ENCODE measurements around the gene OSBPL6. TPM values are rescaled to one million over a fixed set of nuclear protein-coding genes. Genes with fewer than 3 reads are reported as not detected.

The OSBPL6 gene
- polyA plus RNA-seq, 1 donor (not counting 4 experiments of a cell fraction or from before 2014, with no cell fraction given) = 11.6 TPM

GRCh38 chr2:178429336-178429735 lies 235.0 kb downstream of the OSBPL6 start:
- no peaks in the 10 kb centered on the region for H3K4me1 ChIP-seq (ENCODE audit: control insufficient read depth, extremely low read depth, insufficient read depth, low read length)
- no peaks in the 10 kb centered on the region for H4K20me1 ChIP-seq (ENCODE audit: control insufficient read depth, extremely low read depth, insufficient read depth, low read length)
- H3K9me3 ChIP-seq (ENCODE audit: control insufficient read depth, low read depth, low read length) = no peaks in the 10 kb centered on the region
- H2AFZ ChIP-seq (ENCODE audit: control insufficient read depth, low read length) = no peak overlapping the region
- H3K79me2 ChIP-seq (ENCODE audit: control insufficient read depth, insufficient read depth, low read length) = peaks cover 3% of the 10 kb centered on the region
- dilution Hi-C loops (cut with MboI; ENCODE audit: extremely low pct_ligation_motif_present, low sequenced_read_pairs) = no loop called here
- DNase-seq (ENCODE audit: low read depth, low spot score) (no peak), FAIRE-seq (no peak)
- H3K36me3 ChIP-seq (ENCODE audit: control insufficient read depth in 2 of 2, extremely low read depth in 1 of 2, insufficient read depth in 2 of 2, low read length in 2 of 2) = peaks cover 14 to 27% of the 10 kb centered on the region in 2 experiments
- H3K4me3 ChIP-seq (ENCODE audit: control insufficient read depth in 2 of 3, extremely low read depth in 1 of 3, insufficient read depth in 2 of 3, low read depth in 1 of 3, low read length in 3 of 3) = no peak overlapping the region
- H3K27me3 ChIP-seq (ENCODE audit: control insufficient read depth, extremely low read depth, insufficient read depth, low read length) = no peaks in the 10 kb centered on the region
- peaks cover 2% of the 10 kb centered on the region for H3K9me1 ChIP-seq (ENCODE audit: control insufficient read depth, extremely low read depth, insufficient read depth, low read length)
- no peak overlapping the region for H3K9ac ChIP-seq (ENCODE audit: control insufficient read depth, extremely low read depth, insufficient read depth, low read length)
- H3K27ac ChIP-seq (ENCODE audit: control insufficient read depth, insufficient read depth, low read length) = no peak overlapping the region
- TF ChIP-seq CTCF (optimal IDR thresholded peaks at IDR 0.05 in 1 of 3, IDR thresholded peaks at IDR 0.05 in 1 of 3, conservative IDR thresholded peaks at IDR 0.05 in 1 of 3; ENCODE audit: extremely low read depth in 1 of 3, insufficient read depth in 2 of 3, low read length in 3 of 3) = no peak
- no peak for TF ChIP-seq EZH2 (IDR thresholded peaks at IDR 0.05; ENCODE audit: low read length)
- H3K4me2 ChIP-seq (ENCODE audit: control insufficient read depth, extremely low read depth, insufficient read depth, low read depth, low read length) = no peak overlapping the region

GRCh38 chr2:178436662-178437061 lies 242.3 kb downstream of the OSBPL6 start:
- Histone ChIP-seq H3K4me3 (ENCODE audit: control insufficient read depth in 2 of 3, extremely low read depth in 1 of 3, insufficient read depth in 2 of 3, low read depth in 1 of 3, low read length in 3 of 3) (no peak overlapping the region), H3K4me1 (ENCODE audit: control insufficient read depth, extremely low read depth, insufficient read depth, low read length) (no peaks in the 10 kb centered on the region), H4K20me1 (ENCODE audit: control insufficient read depth, extremely low read depth, insufficient read depth, low read length) (no peaks in the 10 kb centered on the region), H3K27me3 (ENCODE audit: control insufficient read depth, extremely low read depth, insufficient read depth, low read length) (no peaks in the 10 kb centered on the region), H2AFZ (ENCODE audit: control insufficient read depth, low read length) (no peak overlapping the region), H3K79me2 (ENCODE audit: control insufficient read depth, insufficient read depth, low read length) (no peaks in the 10 kb centered on the region), H3K9me3 (ENCODE audit: control insufficient read depth, low read depth, low read length) (no peaks in the 10 kb centered on the region), H3K9me1 (ENCODE audit: control insufficient read depth, extremely low read depth, insufficient read depth, low read length) (no peaks in the 10 kb centered on the region), H3K36me3 (ENCODE audit: control insufficient read depth in 2 of 2, extremely low read depth in 1 of 2, insufficient read depth in 2 of 2, low read length in 2 of 2) (peaks cover 17 to 19% of the 10 kb centered on the region in 2 experiments), H3K27ac (ENCODE audit: control insufficient read depth, insufficient read depth, low read length) (no peak overlapping the region), H3K9ac (ENCODE audit: control insufficient read depth, extremely low read depth, insufficient read depth, low read length) (no peak overlapping the region), H3K4me2 (ENCODE audit: control insufficient read depth, extremely low read depth, insufficient read depth, low read depth, low read length) (no peak overlapping the region)
- dilution Hi-C loops (cut with MboI; ENCODE audit: extremely low pct_ligation_motif_present, low sequenced_read_pairs) = no loop called here
- FAIRE-seq = no peak
- TF ChIP-seq CTCF (optimal IDR thresholded peaks at IDR 0.05 in 1 of 3, IDR thresholded peaks at IDR 0.05 in 1 of 3, conservative IDR thresholded peaks at IDR 0.05 in 1 of 3; ENCODE audit: extremely low read depth in 1 of 3, insufficient read depth in 2 of 3, low read length in 3 of 3) (no peak), EZH2 (IDR thresholded peaks at IDR 0.05; ENCODE audit: low read length) (no peak)
- DNase-seq (ENCODE audit: low read depth, low spot score) = no peak

All from keratinocyte (primary cell).